ENCODE data around the gene NTRK1. TPM values are rescaled to one million over a fixed set of nuclear protein-coding genes. Genes with fewer than 3 reads are reported as not detected.

NTRK1 gene
- total RNA-seq, 1 experiment from 2014 or later = not detected

DNA sequence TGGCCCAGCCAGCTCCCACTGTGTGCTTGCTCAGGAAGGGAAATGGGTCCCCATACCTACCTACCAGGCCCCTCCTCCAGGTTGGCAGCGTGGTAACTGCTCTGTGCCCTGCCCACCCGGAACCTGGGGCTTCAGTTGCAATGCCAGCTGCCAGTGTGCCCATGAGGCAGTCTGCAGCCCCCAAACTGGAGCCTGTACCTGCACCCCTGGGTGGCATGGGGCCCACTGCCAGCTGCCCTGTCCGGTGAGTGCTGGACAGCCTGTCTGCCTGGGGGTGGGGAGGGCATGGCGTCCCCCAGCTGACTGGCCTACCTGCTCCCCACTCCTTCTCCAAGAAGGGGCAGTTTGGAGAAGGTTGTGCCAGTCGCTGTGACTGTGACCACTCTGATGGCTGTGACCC, 49.0 kb downstream of the NTRK1 start:
- no peak overlapping the region for H3K4me3 ChIP-seq
- H3K27me3 ChIP-seq = no peaks in the 10 kb centered on the region
- no peaks in the 10 kb centered on the region for H3K36me3 ChIP-seq
- H3K9me3 ChIP-seq = no peaks in the 10 kb centered on the region
- DNase-seq = no peak

DNA sequence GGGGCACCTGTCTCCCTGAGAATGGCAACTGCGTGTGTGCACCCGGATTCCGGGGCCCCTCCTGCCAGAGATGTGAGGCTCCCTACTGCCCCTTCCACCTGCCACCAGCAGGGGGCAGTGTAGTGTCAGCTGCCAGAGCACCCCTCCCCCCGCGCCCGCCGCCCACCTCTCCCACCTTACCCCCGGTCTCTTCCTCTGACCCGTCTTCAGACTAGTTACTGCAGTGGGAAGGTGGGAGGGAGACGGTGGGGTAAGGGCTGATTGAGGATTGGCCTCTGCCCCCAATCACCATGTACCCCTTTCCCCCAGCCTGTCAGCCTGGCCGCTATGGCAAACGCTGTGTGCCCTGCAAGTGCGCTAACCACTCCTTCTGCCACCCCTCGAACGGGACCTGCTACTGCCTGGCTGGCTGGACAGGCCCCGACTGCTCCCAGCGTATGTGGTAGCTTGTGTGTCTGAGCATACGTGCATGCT, 49.7 kb downstream of the NTRK1 start:
- Histone ChIP-seq H3K9me3 (no peaks in the 10 kb centered on the region), H3K27me3 (no peaks in the 10 kb centered on the region), H3K4me3 (no peak overlapping the region), H3K36me3 (no peaks in the 10 kb centered on the region)
- no peak for DNase-seq

DNA sequence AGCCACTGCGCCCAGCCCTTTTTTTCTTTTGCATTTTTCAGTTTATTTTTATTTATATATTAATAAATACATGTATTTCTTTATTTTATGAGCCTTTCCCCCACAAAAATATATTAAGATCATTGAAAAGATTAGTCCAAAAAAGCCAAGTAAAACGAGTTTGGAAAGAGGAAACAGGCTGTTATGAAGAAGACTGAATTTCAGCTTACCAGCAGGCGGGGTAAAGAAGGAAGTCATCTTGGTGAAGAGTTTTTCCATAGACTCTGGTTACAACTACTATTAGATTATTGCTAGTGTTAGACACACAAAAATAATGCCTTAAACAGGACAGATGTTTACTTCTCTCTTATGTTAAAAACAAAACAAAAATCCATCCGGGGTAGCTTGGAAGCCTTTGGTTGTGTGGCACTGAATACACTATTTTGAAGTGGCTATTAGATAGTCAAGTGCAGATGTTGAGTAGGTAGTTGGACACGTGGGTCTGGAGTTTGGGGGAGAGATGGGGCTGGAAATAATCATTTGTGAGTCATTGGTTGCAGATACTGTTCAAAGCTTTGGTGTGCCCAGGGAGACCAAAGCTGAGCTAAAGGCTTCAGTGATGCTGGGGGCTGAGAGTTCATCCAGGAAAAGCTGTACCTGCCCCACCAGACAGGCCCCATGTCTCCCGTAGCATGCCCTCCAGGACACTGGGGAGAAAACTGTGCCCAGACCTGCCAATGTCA, 51.1 kb downstream of the NTRK1 start:
- no peaks in the 10 kb centered on the region for H3K9me3 ChIP-seq
- DNase-seq = no peak
- H3K27me3 ChIP-seq = no peaks in the 10 kb centered on the region
- H3K4me3 ChIP-seq = no peak overlapping the region
- no peaks in the 10 kb centered on the region for H3K36me3 ChIP-seq

DNA sequence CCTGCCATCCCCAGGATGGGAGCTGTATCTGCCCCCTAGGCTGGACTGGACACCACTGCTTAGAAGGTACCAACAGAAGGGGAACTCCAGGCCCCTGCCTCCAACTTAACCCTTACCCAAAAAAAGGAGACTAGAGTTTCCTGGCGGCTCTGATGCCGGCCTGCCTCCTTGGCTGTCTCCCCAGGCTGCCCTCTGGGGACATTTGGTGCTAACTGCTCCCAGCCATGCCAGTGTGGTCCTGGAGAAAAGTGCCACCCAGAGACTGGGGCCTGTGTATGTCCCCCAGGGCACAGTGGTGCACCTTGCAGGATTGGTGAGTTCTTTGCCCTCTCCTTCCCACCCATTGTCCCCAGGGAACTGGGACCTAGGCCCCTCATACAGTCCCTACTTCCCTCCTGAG, 51.6 kb downstream of the NTRK1 start:
- H3K9me3 ChIP-seq = no peaks in the 10 kb centered on the region
- no peaks in the 10 kb centered on the region for H3K27me3 ChIP-seq
- no peak for DNase-seq
- no peak overlapping the region for H3K4me3 ChIP-seq
- H3K36me3 ChIP-seq = no peaks in the 10 kb centered on the region

GRCh38 chr1:156912861-156913808, 52.5 kb downstream of the NTRK1 start:
- H3K36me3 ChIP-seq = no peaks in the 10 kb centered on the region

DNA sequence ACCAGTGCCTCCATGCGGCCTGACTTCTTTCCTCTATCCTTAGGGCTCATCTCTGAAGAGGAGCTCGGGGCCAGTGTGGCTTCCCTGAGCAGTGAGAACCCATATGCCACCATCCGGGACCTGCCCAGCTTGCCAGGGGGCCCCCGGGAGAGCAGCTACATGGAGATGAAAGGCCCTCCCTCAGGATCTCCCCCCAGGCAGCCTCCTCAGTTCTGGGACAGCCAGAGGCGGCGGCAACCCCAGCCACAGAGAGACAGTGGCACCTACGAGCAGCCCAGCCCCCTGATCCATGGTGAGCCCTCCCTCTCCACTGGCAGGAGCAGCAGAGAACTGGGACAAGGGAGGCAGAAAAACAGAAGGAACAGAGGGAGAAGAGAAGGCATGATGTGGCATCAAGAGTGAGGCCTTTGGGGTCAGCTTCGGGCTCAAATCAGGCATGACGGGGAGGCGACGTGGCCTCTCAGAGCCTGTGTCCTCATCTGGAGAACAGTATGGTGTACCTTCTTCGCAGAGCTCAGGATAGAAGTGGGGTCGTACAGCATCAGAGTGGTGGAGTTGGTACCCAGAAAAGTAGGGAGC, 53.2 kb downstream of the NTRK1 start:
- no peaks in the 10 kb centered on the region for H3K27me3 ChIP-seq
- H3K9me3 ChIP-seq = peaks cover 5% of the 10 kb centered on the region
- H3K36me3 ChIP-seq = no peaks in the 10 kb centered on the region
- DNase-seq = no peak
- H3K4me3 ChIP-seq = no peak overlapping the region

More at GRCh38 chr1:156912861-156913808, 52.5 kb downstream of the NTRK1 start:
- H3K4me3 ChIP-seq = no peak overlapping the region
- no peaks in the 10 kb centered on the region for H3K27me3 ChIP-seq
- peaks cover 1% of the 10 kb centered on the region; the same call in 1 of the 2 replicates for H3K9me3 ChIP-seq
- DNase-seq = no peak

DNA sequence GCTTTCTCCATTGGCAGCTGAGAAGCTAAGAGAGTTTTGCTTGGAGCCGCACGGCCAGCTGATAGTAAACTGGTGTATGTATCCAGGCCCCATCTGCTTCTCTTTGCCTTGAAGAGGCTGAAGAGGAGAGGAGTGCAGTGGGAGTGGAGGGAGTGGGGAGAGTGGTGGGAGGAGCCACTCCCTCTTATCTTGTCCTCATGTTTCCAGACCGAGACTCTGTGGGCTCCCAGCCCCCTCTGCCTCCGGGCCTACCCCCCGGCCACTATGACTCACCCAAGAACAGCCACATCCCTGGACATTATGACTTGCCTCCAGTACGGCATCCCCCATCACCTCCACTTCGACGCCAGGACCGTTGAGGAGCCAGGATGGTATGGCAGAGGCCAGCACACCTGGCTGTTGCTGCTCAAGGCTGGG, 53.8 kb downstream of the NTRK1 start:
- H3K36me3 ChIP-seq = no peaks in the 10 kb centered on the region
- H3K9me3 ChIP-seq = peaks cover 5% of the 10 kb centered on the region
- H3K27me3 ChIP-seq = no peaks in the 10 kb centered on the region
- no peak for DNase-seq
- H3K4me3 ChIP-seq = no peak overlapping the region

DNA sequence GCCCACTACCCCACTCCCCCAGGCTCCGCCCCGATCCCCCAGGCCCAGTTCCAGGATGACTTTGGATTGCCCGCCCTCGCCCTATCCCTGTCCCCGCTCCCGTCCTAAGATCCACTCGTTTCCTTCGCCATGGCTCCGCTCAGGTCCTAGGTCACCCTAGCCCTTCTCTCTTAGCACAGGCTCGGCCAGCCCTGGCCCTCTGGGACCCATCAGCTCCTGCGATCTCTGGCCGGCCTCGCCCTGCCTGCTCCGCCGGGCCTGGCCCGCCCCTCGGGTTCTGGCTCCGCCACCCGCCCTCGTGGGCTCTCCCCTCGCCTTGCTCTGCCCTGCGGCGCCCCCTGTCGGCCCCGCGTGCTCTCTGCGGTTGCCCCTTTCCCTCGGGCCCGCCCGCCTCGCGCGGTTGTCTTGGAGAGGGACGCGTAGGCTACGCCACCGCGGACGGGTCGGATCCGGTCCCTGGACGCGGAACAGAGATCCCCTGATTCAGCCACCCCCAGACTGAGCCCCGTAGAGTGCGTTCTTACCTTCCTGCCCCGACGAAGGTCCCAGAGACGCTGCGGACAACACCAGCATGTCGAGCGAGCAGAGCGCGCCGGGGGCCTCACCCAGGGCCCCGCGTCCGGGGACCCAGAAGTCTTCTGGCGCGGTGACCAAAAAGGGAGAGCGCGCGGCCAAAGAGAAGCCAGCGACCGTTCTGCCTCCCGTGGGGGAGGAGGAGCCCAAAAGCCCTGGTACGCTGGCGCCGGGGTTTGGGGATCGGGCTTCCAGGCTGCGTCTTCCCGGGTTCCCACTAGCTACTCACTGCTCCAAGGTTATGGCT, 59.8 kb downstream of the NTRK1 start, which contains the start of gene LRRC71:
Gene LRRC71, plus strand, starts transcription at position 400 of the 820 bp plus-strand sequence. Its CDS starts 172 bp downstream, at position 572.
- H3K4me3 ChIP-seq = no peak within 1 kb of the TSS
- DNase-seq = peak; percentile 65
- H3K27me3 ChIP-seq = peaks cover 22% of the 10 kb centered on the region

GRCh38 chr1:156921053-156921529, 60.4 kb downstream of the NTRK1 start:
- Histone ChIP-seq H3K9me3 (peaks cover 5% of the 10 kb centered on the region), H3K27me3 (peaks cover 22% of the 10 kb centered on the region), H3K4me3 (no peak overlapping the region), H3K36me3 (no peaks in the 10 kb centered on the region)
- no peak for DNase-seq

More for the DNA sequence above, 59.8 kb downstream of the NTRK1 start, which contains the start of gene LRRC71:
- H3K9me3 ChIP-seq = peaks cover 5% of the 10 kb centered on the region
- H3K36me3 ChIP-seq = no peaks in the 10 kb centered on the region

DNA sequence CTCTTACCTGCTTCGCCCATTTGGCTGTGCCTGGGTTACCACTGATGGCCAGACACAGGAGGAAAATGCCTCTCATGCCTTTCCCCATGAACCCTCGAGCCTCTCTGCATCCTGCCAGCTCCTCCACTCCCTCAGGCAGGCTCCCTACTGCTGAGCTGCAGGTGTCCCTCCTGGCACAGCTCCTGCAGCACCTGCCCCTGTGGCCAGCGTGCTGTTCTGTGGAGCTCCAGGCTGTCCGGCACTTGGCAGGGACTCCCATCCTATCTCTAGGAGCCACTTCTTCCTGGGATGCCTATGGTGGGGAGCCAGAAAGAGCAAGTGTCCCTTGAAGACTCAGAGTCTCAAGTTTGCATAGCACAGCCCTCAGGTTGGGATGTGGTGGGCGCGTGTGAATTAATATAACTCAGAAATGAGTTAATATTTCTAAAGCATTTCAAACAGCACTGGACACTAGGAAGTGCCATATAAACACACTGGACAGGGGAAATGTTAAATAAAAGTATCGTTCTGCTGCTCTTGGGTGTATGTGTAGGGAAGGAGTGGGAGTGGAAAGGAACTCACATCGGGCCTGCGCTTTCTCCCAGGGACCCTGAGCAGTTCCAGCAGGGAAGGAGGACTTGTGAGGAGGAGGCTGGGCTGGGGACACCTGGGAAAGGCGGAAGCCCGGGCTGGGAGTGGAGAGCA, 62.5 kb downstream of the NTRK1 start:
- no peaks in the 10 kb centered on the region for H3K36me3 ChIP-seq
- peaks cover 22% of the 10 kb centered on the region for H3K27me3 ChIP-seq
- H3K9me3 ChIP-seq = peaks cover 3% of the 10 kb centered on the region
- DNase-seq = no peak
- no peak overlapping the region for H3K4me3 ChIP-seq

- no peak for DNase-seq
- Histone ChIP-seq H3K9me3 (no peaks in the 10 kb centered on the region), H3K36me3 (no peaks in the 10 kb centered on the region), H3K4me3 (no peak overlapping the region), H3K27me3 (peaks cover 26% of the 10 kb centered on the region)
Observed at GRCh38 chr1:156923670-156924477, 63.2 kb downstream of the NTRK1 start.

DNA sequence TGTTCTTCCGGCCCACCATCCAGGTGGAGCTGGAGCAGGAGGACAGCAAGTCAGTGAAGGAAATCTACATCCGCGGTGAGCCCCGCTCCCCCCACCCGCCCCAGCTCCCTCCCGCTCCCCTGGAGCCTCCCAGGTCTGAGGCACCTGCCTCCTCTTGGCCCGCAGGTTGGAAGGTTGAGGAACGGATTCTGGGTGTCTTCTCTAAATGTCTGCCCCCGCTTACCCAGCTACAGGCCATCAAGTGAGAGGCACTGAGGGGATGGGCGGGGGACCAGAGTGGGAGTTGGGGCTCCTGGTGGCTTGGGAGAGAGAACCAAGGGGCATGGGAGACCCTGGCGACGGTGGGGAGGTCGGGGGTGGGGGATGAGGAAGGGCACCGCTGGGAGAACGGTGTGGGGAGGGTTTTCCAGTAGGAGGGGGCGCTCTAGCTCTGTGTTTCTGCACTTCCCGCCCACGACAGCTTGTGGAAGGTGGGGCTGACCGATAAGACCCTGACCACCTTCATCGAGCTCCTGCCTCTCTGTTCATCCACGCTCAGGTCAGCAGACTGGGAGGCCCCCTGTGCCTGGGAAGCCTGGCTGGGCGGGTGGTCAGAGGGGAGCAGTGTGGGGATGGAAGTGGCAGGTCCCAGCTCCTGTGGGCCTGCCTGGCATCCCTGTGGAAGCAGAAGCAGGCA, 64.0 kb downstream of the NTRK1 start:
- Histone ChIP-seq H3K9me3 (no peaks in the 10 kb centered on the region), H3K36me3 (no peaks in the 10 kb centered on the region), H3K4me3 (no peak overlapping the region), H3K27me3 (peaks cover 31% of the 10 kb centered on the region)
- no peak for DNase-seq

GRCh38 chr1:156925154-156926010, 64.7 kb downstream of the NTRK1 start:
- Histone ChIP-seq H3K9me3 (no peaks in the 10 kb centered on the region), H3K36me3 (no peaks in the 10 kb centered on the region), H3K4me3 (no peak overlapping the region), H3K27me3 (peaks cover 29% of the 10 kb centered on the region)
- DNase-seq = no peak

GRCh38 chr1:156926175-156926574, 65.5 kb downstream of the NTRK1 start:
- H3K36me3 ChIP-seq = no peaks in the 10 kb centered on the region
- H3K9me3 ChIP-seq = no peaks in the 10 kb centered on the region
- peak; percentile 53 for DNase-seq
- no peak overlapping the region for H3K4me3 ChIP-seq
- H3K27me3 ChIP-seq = peaks cover 22% of the 10 kb centered on the region
